ENCODE measurements around the gene THYN1.

- TF ChIP-seq, protein P1, sequence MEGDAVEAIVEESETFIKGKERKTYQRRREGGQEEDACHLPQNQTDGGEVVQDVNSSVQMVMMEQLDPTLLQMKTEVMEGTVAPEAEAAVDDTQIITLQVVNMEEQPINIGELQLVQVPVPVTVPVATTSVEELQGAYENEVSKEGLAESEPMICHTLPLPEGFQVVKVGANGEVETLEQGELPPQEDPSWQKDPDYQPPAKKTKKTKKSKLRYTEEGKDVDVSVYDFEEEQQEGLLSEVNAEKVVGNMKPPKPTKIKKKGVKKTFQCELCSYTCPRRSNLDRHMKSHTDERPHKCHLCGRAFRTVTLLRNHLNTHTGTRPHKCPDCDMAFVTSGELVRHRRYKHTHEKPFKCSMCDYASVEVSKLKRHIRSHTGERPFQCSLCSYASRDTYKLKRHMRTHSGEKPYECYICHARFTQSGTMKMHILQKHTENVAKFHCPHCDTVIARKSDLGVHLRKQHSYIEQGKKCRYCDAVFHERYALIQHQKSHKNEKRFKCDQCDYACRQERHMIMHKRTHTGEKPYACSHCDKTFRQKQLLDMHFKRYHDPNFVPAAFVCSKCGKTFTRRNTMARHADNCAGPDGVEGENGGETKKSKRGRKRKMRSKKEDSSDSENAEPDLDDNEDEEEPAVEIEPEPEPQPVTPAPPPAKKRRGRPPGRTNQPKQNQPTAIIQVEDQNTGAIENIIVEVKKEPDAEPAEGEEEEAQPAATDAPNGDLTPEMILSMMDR (IDR thresholded peaks at IDR 0.05 in 8 of 11, conservative IDR thresholded peaks at IDR 0.05 in 3 of 11) = peak; percentile 64 to 84 (median 80)
- TF ChIP-seq POLR2A (IDR thresholded peaks at IDR 0.05) = no peak
These were observed 45.5 kb downstream of the THYN1 start for GRCh38 chr11:134207538-134208239.

Measured in spleen (tissue), 7 donors.